HEK293 (cell line): Measurements from ENCODE around the gene HJURP.

Experiments used
- CTCF ChIP-seq: fragments of 450-650 bp; formaldehyde crosslinking; IDR thresholded peaks from 2 replicates; pipeline ENCODE4 v1.5.1; 2016; ENCODE audit warnings: missing biosample characterization, missing genetic modification characterization
- OVOL3 ChIP-seq: fragments of 450-650 bp; formaldehyde crosslinking; IDR thresholded peaks from 2 replicates; pipeline ENCODE4 v1.5.1; 2016; ENCODE audit warnings: missing biosample characterization, missing genetic modification characterization
- REST ChIP-seq: fragments of 450-650 bp; formaldehyde crosslinking; IDR thresholded peaks from 2 replicates; pipeline ENCODE4 v1.5.1; 2016; ENCODE audit warnings: missing biosample characterization, missing genetic modification characterization
- TRIM28 ChIP-seq: IDR thresholded peaks from 2 replicates; pipeline ENCODE4 v1.6.1; 2011; ENCODE audit warnings: low read length, control low read depth, borderline replicate concordance
- YY2 ChIP-seq: fragments of 450-650 bp; formaldehyde crosslinking; IDR thresholded peaks from 2 replicates; pipeline ENCODE4 v1.5.1; 2016; ENCODE audit warnings: missing biosample characterization, missing genetic modification characterization
- ZBTB1 ChIP-seq: fragments of 450-650 bp; formaldehyde crosslinking; IDR thresholded peaks from 2 replicates; pipeline ENCODE4 v1.5.1; 2016; ENCODE audit warnings: missing biosample characterization, missing genetic modification characterization
- ZNF324 ChIP-seq: fragments of 450-650 bp; formaldehyde crosslinking; IDR thresholded peaks from 2 replicates; pipeline ENCODE4 v1.5.1; 2016; ENCODE audit warnings: missing biosample characterization, missing genetic modification characterization
- ZNF596 ChIP-seq: fragments of 450-650 bp; IDR thresholded peaks from 2 replicates; pipeline ENCODE4 v1.5.0; 2018; ENCODE audit warnings: missing biosample characterization, mild to moderate bottlenecking, missing genetic modification characterization, moderate library complexity
- ZNF629 ChIP-seq: fragments of 450-650 bp; formaldehyde crosslinking; IDR thresholded peaks from 2 replicates; pipeline ENCODE4 v1.5.1; 2017; ENCODE audit warnings: missing biosample characterization, missing genetic modification characterization
- ZNF704 ChIP-seq: fragments of 450-650 bp; formaldehyde crosslinking; IDR thresholded peaks from 2 replicates; pipeline ENCODE4 v1.5.1; 2016; ENCODE audit warnings: missing biosample characterization, missing genetic modification characterization
- ZNF768 ChIP-seq: fragments of 450-650 bp; formaldehyde crosslinking; IDR thresholded peaks from 2 replicates; pipeline ENCODE4 v1.5.1; 2018; ENCODE audit warnings: missing biosample characterization, mild to moderate bottlenecking, missing genetic modification characterization
- ZSCAN5A ChIP-seq: fragments of 450-650 bp; formaldehyde crosslinking; IDR thresholded peaks from 2 replicates; pipeline ENCODE4 v1.5.1; 2016; ENCODE audit warnings: missing biosample characterization, missing genetic modification characterization

- TF ChIP-seq ZNF629 (no peak), TRIM28 (no peak), ZNF768 (tag by site-specific recombination) (no peak), CTCF (no peak), ZSCAN5A (tag by site-specific recombination) (no peak), YY2 (no peak), ZNF704 (tag by site-specific recombination) (no peak), OVOL3 (no peak), REST (no peak), ZNF324 (no peak), ZBTB1 (no peak), ZNF596 (tag by site-specific recombination) (no peak)
Measured at GRCh38 chr2:233794128-233794658, 60.1 kb downstream of the HJURP start.
